ENCODE data around the gene PRF1. TPM values are rescaled to one million over a fixed set of nuclear protein-coding genes. Genes with fewer than 3 reads are reported as not detected.
"Not testable (repeated sequence)": the region's sequence is repeated elsewhere in the genome, so short reads cannot be mapped to it uniquely, and the experiment has no call there.

The PRF1 gene
- total RNA-seq, 1 donor from 2014 or later = 4.3 TPM

- intact Hi-C loops (cut with DNase I) = loop anchor here (2.0 kb wide), 1 partner anchor 141 kb away; no protein-coding TSS in a partner anchor
- ATAC-seq (no peak), DNase-seq (ENCODE audit: missing footprints) (no peak)
These were observed 16.9 kb upstream of the PRF1 start for GRCh38 chr10:70619271-70620019.

GRCh38 chr10:70618663-70619062, 16.1 kb upstream of the PRF1 start:
- ATAC-seq (no peak), DNase-seq (ENCODE audit: missing footprints) (no peak)
- intact Hi-C loops (cut with DNase I) = no loop called here

- intact Hi-C loops (cut with DNase I) = no loop called here
- no peak for ATAC-seq
- DNase-seq (ENCODE audit: missing footprints) = no peak
These were observed 15.4 kb upstream of the PRF1 start for GRCh38 chr10:70617798-70618568.

- no peak for DNase-seq (ENCODE audit: missing footprints)
- ATAC-seq = no peak
- intact Hi-C loops (cut with DNase I) = no loop called here
These were observed 14.2 kb upstream of the PRF1 start for GRCh38 chr10:70616761-70617160.

GRCh38 chr10:70615784-70616522, 13.4 kb upstream of the PRF1 start:
- no peak for ATAC-seq
- DNase-seq (ENCODE audit: missing footprints) = no peak
- intact Hi-C loops (cut with DNase I) = no loop called here

GRCh38 chr10:70615211-70615610, 12.7 kb upstream of the PRF1 start:
- intact Hi-C loops (cut with DNase I) = no loop called here
- no peak for DNase-seq (ENCODE audit: missing footprints)
- no peak for ATAC-seq

GRCh38 chr10:70614364-70614763, 11.8 kb upstream of the PRF1 start:
- intact Hi-C loops (cut with DNase I); DNase-seq (ENCODE audit: missing footprints); ATAC-seq: not testable (repeated sequence)

- DNase-seq (ENCODE audit: missing footprints) = no peak
- intact Hi-C loops (cut with DNase I) = no loop called here
- ATAC-seq = no peak
These were observed 11.4 kb upstream of the PRF1 start for GRCh38 chr10:70613941-70614340.

- ATAC-seq (peak; percentile 8), DNase-seq (ENCODE audit: missing footprints) (no peak)
- intact Hi-C loops (cut with DNase I) = no loop called here
These were observed 5.4 kb upstream of the PRF1 start for GRCh38 chr10:70607936-70608335.

GRCh38 chr10:70605161-70605560, 2.6 kb upstream of the PRF1 start:
- intact Hi-C loops (cut with DNase I) = no loop called here
- ATAC-seq (no peak), DNase-seq (ENCODE audit: missing footprints) (no peak)

GRCh38 chr10:70604106-70604505, 1.6 kb upstream of the PRF1 start:
- intact Hi-C loops (cut with DNase I) = no loop called here
- no peak for DNase-seq (ENCODE audit: missing footprints)
- ATAC-seq = no peak

- peak; percentile 35 for ATAC-seq
These were observed 884 bp upstream of the PRF1 start for GRCh38 chr10:70603449-70603801.

GRCh38 chr10:70601746-70602145, 795 bp downstream of the PRF1 start:
- intact Hi-C loops (cut with DNase I) = no loop called here
- no peak for ATAC-seq
- DNase-seq (ENCODE audit: missing footprints) = no peak

More at GRCh38 chr10:70603449-70603801, 884 bp upstream of the PRF1 start:
- no peak for DNase-seq (ENCODE audit: missing footprints)
- intact Hi-C loops (cut with DNase I) = no loop called here

GRCh38 chr10:70600512-70601395, 1.8 kb downstream of the PRF1 start:
- ATAC-seq = no peak
- DNase-seq (ENCODE audit: missing footprints) = no peak
- intact Hi-C loops (cut with DNase I) = no loop called here

- intact Hi-C loops (cut with DNase I) = no loop called here
- DNase-seq (ENCODE audit: missing footprints) = no peak
- no peak for ATAC-seq
These were observed 2.8 kb downstream of the PRF1 start for GRCh38 chr10:70599791-70600190.

GRCh38 chr10:70599319-70599718, 3.2 kb downstream of the PRF1 start:
- ATAC-seq (no peak), DNase-seq (ENCODE audit: missing footprints) (no peak)
- intact Hi-C loops (cut with DNase I) = no loop called here

GRCh38 chr10:70598857-70599295, 3.7 kb downstream of the PRF1 start:
- intact Hi-C loops (cut with DNase I) = no loop called here
- ATAC-seq (no peak), DNase-seq (ENCODE audit: missing footprints) (no peak)

All from Right ventricle myocardium inferior (tissue), 1 donor.